ENCODE measurements around the gene PEX11G. TPM values are rescaled to one million over a fixed set of nuclear protein-coding genes. Genes with fewer than 3 reads are reported as not detected.

Gene PEX11G
- total and polyA plus RNA-seq, 9 of the 15 experiments (the other 6 are each of a cell fraction or from before 2014, with no cell fraction given) = 0.07 to 3.2 (median 0.70) TPM; not detected in 1

GRCh38 chr19:7515645-7516151 is 26.9 kb upstream of the PEX11G start, which contains the start of gene ZNF358 (continued):
- peak; percentile 22 for TF ChIP-seq CTCFL (IDR thresholded peaks at IDR 0.05; ENCODE audit: borderline replicate concordance, insufficient read depth, low read depth, low read length, poor library complexity, severe bottlenecking)
- 0 out of 2 replicates have a peak, but pooled peaks have one; percentile 39 for TF ChIP-seq SMARCE1 (IDR thresholded peaks at IDR 0.05)
- TF ChIP-seq HDGF (IDR thresholded peaks at IDR 0.05) = peak; percentile 87; the same call in 1 of the 2 replicates
- no peak for TF ChIP-seq ZNF408 (CRISPR knock-in tag; IDR thresholded peaks at IDR 0.05; ENCODE audit: low read depth)
- no peak for TF ChIP-seq SP1 (CRISPR knock-in tag; IDR thresholded peaks at IDR 0.05)
- no peak for TF ChIP-seq HMGXB4 (CRISPR knock-in tag; IDR thresholded peaks at IDR 0.05)
- TF ChIP-seq CHD2 (IDR thresholded peaks at IDR 0.05; ENCODE audit: low read depth, low read length) = no peak
- no peak for TF ChIP-seq TEAD4 (IDR thresholded peaks at IDR 0.05; ENCODE audit: low read length)
- TF ChIP-seq TEAD4 (CRISPR knock-in tag; IDR thresholded peaks at IDR 0.05; ENCODE audit: borderline replicate concordance) = no peak
- peak; percentile 58 to 73 for TF ChIP-seq MAZ (CRISPR knock-in tag; conservative IDR thresholded peaks at IDR 0.05 in 1 of 2, IDR thresholded peaks at IDR 0.05 in 1 of 2)
- no peak for TF ChIP-seq ESRRB (CRISPR knock-in tag; IDR thresholded peaks at IDR 0.05; ENCODE audit: borderline replicate concordance)
- peak; percentile 64 to 97 (median 95) for TF ChIP-seq YY1 (IDR thresholded peaks at IDR 0.05; ENCODE audit: borderline replicate concordance in 1 of 3, control insufficient read depth in 1 of 3, extremely low read depth in 1 of 3, insufficient read depth in 3 of 3, insufficient read length in 1 of 3, insufficient replicate concordance in 2 of 3, low read depth in 1 of 3, low read length in 2 of 3)
- peak; percentile 21; the same call in 1 of the 2 replicates for TF ChIP-seq CC2D1A (IDR thresholded peaks at IDR 0.05)
- peak; percentile 32; the same call in 1 of the 2 replicates for TF ChIP-seq BCOR (IDR thresholded peaks at IDR 0.05)
- TF ChIP-seq SIX5 (IDR thresholded peaks at IDR 0.05; ENCODE audit: borderline replicate concordance in 1 of 2, insufficient read depth in 1 of 2, low read depth in 1 of 2, low read length in 2 of 2) = peak; percentile 64 to 66; a peak in 3 of 4 replicates
- TF ChIP-seq SP2 (IDR thresholded peaks at IDR 0.05; ENCODE audit: extremely low read depth, low read depth, low read length, poor library complexity, severe bottlenecking) = no peak
- 0 out of 2 replicates have a peak, but pooled peaks have one; percentile 17 for TF ChIP-seq PHB2 (IDR thresholded peaks at IDR 0.05; ENCODE audit: low read depth)
- 0 out of 4 replicates have a peak, but pooled peaks of 1 of the 2 experiments have one; percentile 23 for TF ChIP-seq NONO (IDR thresholded peaks at IDR 0.05; ENCODE audit: low read depth in 2 of 2, low read length in 1 of 2)
- TF ChIP-seq RB1 (IDR thresholded peaks at IDR 0.05; ENCODE audit: low read depth) = peak; percentile 74
- 0 out of 2 replicates have a peak, but pooled peaks have one; percentile 33 for TF ChIP-seq POLR2A (conservative IDR thresholded peaks at IDR 0.05)
- peak; percentile 42; the same call in 1 of the 2 replicates for TF ChIP-seq NFRKB (IDR thresholded peaks at IDR 0.05; ENCODE audit: low read depth)
- TF ChIP-seq MBD2 (IDR thresholded peaks at IDR 0.05; ENCODE audit: borderline replicate concordance, low read depth) = peak; percentile 18; the same call in 1 of the 2 replicates

All from K562 (cell line).